Measurements from ENCODE around the gene CST3.

DNA sequence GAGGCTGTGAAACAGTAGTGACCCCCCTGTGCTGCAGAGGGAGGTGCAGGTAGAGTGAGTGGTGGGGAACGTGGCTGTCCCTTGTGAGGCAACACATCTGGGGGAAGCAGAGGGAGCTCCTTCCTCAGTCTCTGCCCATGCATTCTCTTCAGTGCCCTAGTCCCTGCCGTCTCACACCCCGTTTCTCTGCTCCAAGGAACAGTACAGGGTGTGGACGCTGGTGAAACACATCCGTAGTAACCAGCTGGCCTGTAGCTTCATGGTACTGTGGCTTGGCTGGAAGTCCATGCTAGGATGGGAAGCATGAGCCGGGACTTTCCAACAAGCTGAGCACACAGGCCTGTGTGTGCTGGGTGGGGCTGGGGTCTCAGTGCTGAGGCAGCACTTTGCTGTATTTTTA is 25.4 kb upstream of the CST3 start:
- TF ChIP-seq, protein P1, sequence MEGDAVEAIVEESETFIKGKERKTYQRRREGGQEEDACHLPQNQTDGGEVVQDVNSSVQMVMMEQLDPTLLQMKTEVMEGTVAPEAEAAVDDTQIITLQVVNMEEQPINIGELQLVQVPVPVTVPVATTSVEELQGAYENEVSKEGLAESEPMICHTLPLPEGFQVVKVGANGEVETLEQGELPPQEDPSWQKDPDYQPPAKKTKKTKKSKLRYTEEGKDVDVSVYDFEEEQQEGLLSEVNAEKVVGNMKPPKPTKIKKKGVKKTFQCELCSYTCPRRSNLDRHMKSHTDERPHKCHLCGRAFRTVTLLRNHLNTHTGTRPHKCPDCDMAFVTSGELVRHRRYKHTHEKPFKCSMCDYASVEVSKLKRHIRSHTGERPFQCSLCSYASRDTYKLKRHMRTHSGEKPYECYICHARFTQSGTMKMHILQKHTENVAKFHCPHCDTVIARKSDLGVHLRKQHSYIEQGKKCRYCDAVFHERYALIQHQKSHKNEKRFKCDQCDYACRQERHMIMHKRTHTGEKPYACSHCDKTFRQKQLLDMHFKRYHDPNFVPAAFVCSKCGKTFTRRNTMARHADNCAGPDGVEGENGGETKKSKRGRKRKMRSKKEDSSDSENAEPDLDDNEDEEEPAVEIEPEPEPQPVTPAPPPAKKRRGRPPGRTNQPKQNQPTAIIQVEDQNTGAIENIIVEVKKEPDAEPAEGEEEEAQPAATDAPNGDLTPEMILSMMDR (IDR thresholded peaks at IDR 0.05) = no peak
- no peak for TF ChIP-seq POLR2A (IDR thresholded peaks at IDR 0.05)

Measured in adrenal gland (tissue), 5 donors.